ENCODE measurements around the gene CLDN10. TPM values are rescaled to one million over a fixed set of nuclear protein-coding genes. Genes with fewer than 3 reads are reported as not detected.
"Not testable (repeated sequence)": the region's sequence is repeated elsewhere in the genome, so short reads cannot be mapped to it uniquely, and the experiment has no call there.

Gene CLDN10
- total RNA-seq, result not detected in 2 replicates

- intact Hi-C loops (cut with micrococcal nuclease), result no loop called here
Observed at GRCh38 chr13:95552539-95553441, at the start of gene CLDN10. TSS of gene CLDN10 (plus strand) at chr13:95552720. CDS start at chr13:95552754, 34 bp downstream.

- intact Hi-C loops (cut with micrococcal nuclease), result no loop called here
Observed at GRCh38 chr13:95503662-95504061, 48.9 kb upstream of the CLDN10 start.

- intact Hi-C loops (cut with micrococcal nuclease), result no loop called here
Observed at GRCh38 chr13:95505265-95505664, 47.3 kb upstream of the CLDN10 start.

GRCh38 chr13:95505986-95506385, 46.5 kb upstream of the CLDN10 start:
- intact Hi-C loops (cut with micrococcal nuclease), result no loop called here

GRCh38 chr13:95507991-95508390, 44.5 kb upstream of the CLDN10 start:
- intact Hi-C loops (cut with micrococcal nuclease), result no loop called here

- intact Hi-C loops (cut with micrococcal nuclease), result no loop called here
Observed at GRCh38 chr13:95508996-95509395, 43.5 kb upstream of the CLDN10 start.

- intact Hi-C loops (cut with micrococcal nuclease), result no loop called here
Observed at GRCh38 chr13:95509521-95510310, 42.8 kb upstream of the CLDN10 start.

- intact Hi-C loops (cut with micrococcal nuclease), result no loop called here
Observed at GRCh38 chr13:95510950-95511349, 41.6 kb upstream of the CLDN10 start.

GRCh38 chr13:95512424-95512823, 40.1 kb upstream of the CLDN10 start:
- intact Hi-C loops (cut with micrococcal nuclease), result no loop called here

GRCh38 chr13:95512957-95513356, 39.6 kb upstream of the CLDN10 start:
- intact Hi-C loops (cut with micrococcal nuclease), result no loop called here

GRCh38 chr13:95515606-95516005, 36.9 kb upstream of the CLDN10 start:
- intact Hi-C loops (cut with micrococcal nuclease), result not testable (repeated sequence)

GRCh38 chr13:95516021-95516420, 36.5 kb upstream of the CLDN10 start:
- intact Hi-C loops (cut with micrococcal nuclease), result no loop called here

GRCh38 chr13:95516492-95516891, 36.0 kb upstream of the CLDN10 start:
- intact Hi-C loops (cut with micrococcal nuclease), result no loop called here

- intact Hi-C loops (cut with micrococcal nuclease), result no loop called here
Observed at GRCh38 chr13:95523598-95523997, 28.9 kb upstream of the CLDN10 start.

- intact Hi-C loops (cut with micrococcal nuclease), result no loop called here
Observed at GRCh38 chr13:95524264-95524901, 28.1 kb upstream of the CLDN10 start.

GRCh38 chr13:95527955-95528354, 24.6 kb upstream of the CLDN10 start:
- intact Hi-C loops (cut with micrococcal nuclease), result no loop called here

- intact Hi-C loops (cut with micrococcal nuclease), result no loop called here
Observed at GRCh38 chr13:95530178-95530577, 22.3 kb upstream of the CLDN10 start.

- intact Hi-C loops (cut with micrococcal nuclease), result no loop called here
Observed at GRCh38 chr13:95533545-95534160, 18.9 kb upstream of the CLDN10 start.

GRCh38 chr13:95535243-95535642, 17.3 kb upstream of the CLDN10 start:
- intact Hi-C loops (cut with micrococcal nuclease), result loop anchor here (5.0 kb wide), 1 partner anchor 122 kb away; no protein-coding TSS in a partner anchor

GRCh38 chr13:95536632-95537241, 15.8 kb upstream of the CLDN10 start:
- intact Hi-C loops (cut with micrococcal nuclease), result loop anchor here (1.0 to 5.0 kb wide), 2 partner anchors 121 to 298 kb away; no protein-coding TSS in a partner anchor

GRCh38 chr13:95540888-95541287, 11.6 kb upstream of the CLDN10 start:
- intact Hi-C loops (cut with micrococcal nuclease), result no loop called here
